Loucy (cell line): ENCODE data around the gene HOXD12.

Experiments
- H2AFZ ChIP-seq: fragments of 200-600 bp; sonication (generic); 2 replicates; pipeline ENCODE4 v1.6.0; 2016; ENCODE audit warnings: antibody characterized with exemption, mild to moderate bottlenecking, low read length, moderate library complexity
- H3F3A ChIP-seq: fragments of 200-600 bp; 2 replicates; pipeline ENCODE4 v1.6.0; 2016; ENCODE audit warnings: antibody characterized with exemption, low read depth, mild to moderate bottlenecking
- H3K27me3 ChIP-seq: fragments of 200-600 bp; sonication (generic); 2 replicates; pipeline ENCODE4 v1.6.1; 2014; ENCODE audit warnings: low read length, mild to moderate bottlenecking; ENCODE audit not compliant: insufficient read depth, poor library complexity, severe bottlenecking
- H3K36me3 ChIP-seq: fragments of 200-600 bp; sonication (generic); 2 replicates; pipeline ENCODE4 v1.6.1; 2016; ENCODE audit warnings: low read length; ENCODE audit not compliant: insufficient read depth
- H3K4me1 ChIP-seq: fragments of 200-600 bp; sonication (generic); 2 replicates; pipeline ENCODE4 v1.5.1; 2014; ENCODE audit warnings: low read length, mild to moderate bottlenecking; ENCODE audit not compliant: insufficient read depth, poor library complexity, severe bottlenecking
- H3K4me2 ChIP-seq: fragments of 200-600 bp; sonication (generic); 2 replicates; pipeline ENCODE4 v1.6.0; 2014; ENCODE audit warnings: antibody characterized with exemption, low read length, low read depth, mild to moderate bottlenecking; ENCODE audit not compliant: poor library complexity, severe bottlenecking
- H3K4me3 ChIP-seq: fragments of 200-600 bp; sonication (generic); 2 replicates; pipeline ENCODE4 v1.5.1; 2014; ENCODE audit warnings: low read length, mild to moderate bottlenecking, mixed read lengths; ENCODE audit not compliant: poor library complexity, severe bottlenecking
- H3K79me2 ChIP-seq: fragments of 200-600 bp; sonication (generic); 2 replicates; pipeline ENCODE4 v1.6.1; 2014; ENCODE audit warnings: low read length; ENCODE audit not compliant: insufficient read depth
- H3K9ac ChIP-seq: fragments of 200-600 bp; sonication (generic); 2 replicates; pipeline ENCODE4 v1.6.0; 2014; ENCODE audit warnings: mild to moderate bottlenecking, low read depth, low read length, moderate library complexity; ENCODE audit not compliant: poor library complexity, severe bottlenecking
- H3K9me2 ChIP-seq: fragments of 200-600 bp; sonication (generic); replicated peaks from 2 replicates; pipeline ENCODE4 v1.6.1; 2016; ENCODE audit warnings: low read depth, low read length, mixed read lengths
- H3K9me3 ChIP-seq: fragments of 200-600 bp; sonication (generic); 2 replicates; pipeline ENCODE4 v1.6.1; 2014; ENCODE audit warnings: mild to moderate bottlenecking, antibody characterized with exemption, low read length, low read depth; ENCODE audit not compliant: insufficient read depth
- H4K20me1 ChIP-seq: fragments of 200-600 bp; sonication (generic); 2 replicates; pipeline ENCODE4 v1.6.0; 2014; ENCODE audit warnings: antibody characterized with exemption, low read length, mild to moderate bottlenecking; ENCODE audit not compliant: insufficient read depth, poor library complexity, severe bottlenecking
- CTCF ChIP-seq: fragments of 200-600 bp; sonication (generic); conservative IDR thresholded peaks from 2 replicates; pipeline ENCODE4 v1.5.1; 2014; ENCODE audit warnings: mild to moderate bottlenecking, antibody characterized with exemption, low read length
- EZH2phosphoT487 ChIP-seq: fragments of 200-600 bp; IDR thresholded peaks from 2 replicates; pipeline ENCODE4 v1.6.1; 2018; ENCODE audit warnings: antibody characterized with exemption, mild to moderate bottlenecking, moderate library complexity, borderline replicate concordance

The HOXD12 gene

GRCh38 chr2:176126929-176127773 is 27.6 kb downstream of the HOXD12 start:
- Histone ChIP-seq H3K79me2 (no peaks in the 10 kb centered on the region), H4K20me1 (no peaks in the 10 kb centered on the region), H3K4me3 (peak overlapping the region; percentile 42), H3K9me3 (no peaks in the 10 kb centered on the region), H2AFZ (no peak overlapping the region; the same call in 1 of the 2 replicates), H3K9me2 (no peaks in the 10 kb centered on the region), H3K36me3 (no peaks in the 10 kb centered on the region), H3K4me1 (no peaks in the 10 kb centered on the region), H3K9ac (no peak overlapping the region), H3K4me2 (peak overlapping the region; percentile 51), H3K27me3 (no peaks in the 10 kb centered on the region), H3F3A (no peaks in the 10 kb centered on the region)
- TF ChIP-seq EZH2phosphoT487 (no peak), CTCF (peak; percentile 94)

GRCh38 chr2:176127774-176128072 is 28.1 kb downstream of the HOXD12 start:
- H4K20me1 ChIP-seq: no peaks in the 10 kb centered on the region
- no peaks in the 10 kb centered on the region for H3K27me3 ChIP-seq
- no peak overlapping the region for H3K9ac ChIP-seq

GRCh38 chr2:176128172-176128981 is 28.8 kb downstream of the HOXD12 start:
- no peaks in the 10 kb centered on the region for H3K4me1 ChIP-seq
- no peak overlapping the region for H3K9ac ChIP-seq
- TF ChIP-seq CTCF (no peak), EZH2phosphoT487 (no peak)
- H3K9me3 ChIP-seq: no peaks in the 10 kb centered on the region
- no peak overlapping the region for H3K4me3 ChIP-seq
- H3K9me2 ChIP-seq: no peaks in the 10 kb centered on the region
- no peaks in the 10 kb centered on the region for H3K27me3 ChIP-seq
- no peak overlapping the region for H3K4me2 ChIP-seq
- H3K36me3 ChIP-seq: no peaks in the 10 kb centered on the region
- H3F3A ChIP-seq: no peaks in the 10 kb centered on the region
- no peaks in the 10 kb centered on the region for H4K20me1 ChIP-seq
- H2AFZ ChIP-seq: no peak overlapping the region
- no peaks in the 10 kb centered on the region for H3K79me2 ChIP-seq

More at GRCh38 chr2:176127774-176128072, 28.1 kb downstream of the HOXD12 start:
- Histone ChIP-seq H3K9me2 (no peaks in the 10 kb centered on the region), H3K9me3 (no peaks in the 10 kb centered on the region), H3K4me1 (no peaks in the 10 kb centered on the region), H3K79me2 (no peaks in the 10 kb centered on the region), H3K4me2 (no peak overlapping the region), H3K36me3 (no peaks in the 10 kb centered on the region), H3F3A (no peaks in the 10 kb centered on the region), H2AFZ (no peak overlapping the region), H3K4me3 (no peak overlapping the region)
- TF ChIP-seq CTCF: no peak
- no peak for TF ChIP-seq EZH2phosphoT487
